Heart left ventricle (tissue), 16 donors: ENCODE results near the gene NUF2. TPM values are rescaled to one million over a fixed set of nuclear protein-coding genes. Genes with fewer than 3 reads are reported as not detected.
"Not testable (repeated sequence)": the region's sequence is repeated elsewhere in the genome, so short reads cannot be mapped to it uniquely, and the experiment has no call there.

Experiments used
- ATAC-seq, 4 donors: fragments of 200-7000 bp; cut with Tn5 transposase; one replicate each; pipeline ENCODE4 v1.9.1; 2020 to 2022; ENCODE audit warnings: moderate library complexity in 4 of 4, mild to moderate bottlenecking in 3 of 4, moderate number of reproducible peaks in 1 of 4
- DNase-seq, 5 donors: peaks; one replicate each; pipeline ENCODE4 v3.0.0-alpha.2; 2020
- H3K27ac ChIP-seq, 12 donors: fragments of 200-600 bp; sonication (generic) in 4 of 12; one replicate each; pipeline versions ENCODE4 v1.5.0 to v1.8.0; 2016 to 2022; ENCODE audit warnings: mild to moderate bottlenecking in 2 of 12
- H3K27me3 ChIP-seq, 9 donors: fragments of 200-600 bp; sonication (generic) in 2 of 9; one replicate each; pipeline versions ENCODE4 v1.5.1 to v1.8.0; 2016 to 2022; ENCODE audit warnings: mild to moderate bottlenecking in 3 of 9
- H3K36me3 ChIP-seq, 9 donors: fragments of 200-600 bp; sonication (generic) in 2 of 9; one replicate each; pipeline versions ENCODE4 v1.5.0 to v1.8.0; 2018 to 2022; ENCODE audit warnings: mild to moderate bottlenecking in 2 of 9
- H3K4me1 ChIP-seq, 12 donors: fragments of 200-600 bp; sonication (generic) in 4 of 12; one replicate each; pipeline versions ENCODE4 v1.5.0 to v1.8.0; 2016 to 2022; ENCODE audit warnings: mild to moderate bottlenecking in 3 of 12
- H3K4me3 ChIP-seq, 12 donors: fragments of 200-600 bp; sonication (generic) in 4 of 12; one replicate each; pipeline versions ENCODE4 v1.5.0 to v1.8.0; 2017 to 2022; ENCODE audit warnings: mild to moderate bottlenecking in 9 of 12, moderate library complexity in 4 of 12
- H3K9me3 ChIP-seq, 12 donors: fragments of 200-600 bp; sonication (generic) in 4 of 12; one replicate each; pipeline versions ENCODE4 v1.5.0 to v1.8.0; 2016 to 2022; ENCODE audit warnings: mild to moderate bottlenecking in 1 of 12
- POLR2A ChIP-seq, 2 donors: fragments of 450-650 bp; IDR thresholded peaks; one replicate each; pipeline ENCODE4 v1.6.1; 2017; ENCODE audit warnings: antibody characterized with exemption in 2 of 2, mild to moderate bottlenecking in 2 of 2, moderate library complexity in 2 of 2
- whole genome bisulfite sequencing, 4 donors: extraction: QIAGEN DNeasy Blood & Tissue Kit in 2 of 4; methylation state at CpG; one replicate each; pipeline versions ENCODE4 v1.1.5 to v1.1.7; 2013 to 2018; 5-methylcytosine and 5-hydroxymethylcytosine counted together
- intact Hi-C, 10 donors: fragments of 100-400 bp; cut with DNase I; formaldehyde crosslinking; loops; one replicate each; pipeline versions ENCODE4 v1.11.1 to v1.14.2; 2022
- polyA plus RNA-seq, 2 donors: library from polyadenylated mRNA; stranded (reverse); fragments of 200-250 nt; gene quantifications; one replicate each; pipeline ENCODE4 v1.2.3, GENCODE V29; 2013
- total RNA-seq, 9 donors: library from RNA; depleted of rRNA in 2 of 9; stranded (reverse); fragments of >200 nt in 2 of 9; fragmentation: NEBNext Ultra II Directional in 3 of 9; extraction: Animal tissue kit (Norgen Biotek cat#: 25700) in 3 of 9; gene quantifications; one replicate each; pipeline versions ENCODE4 v1.1.0 to v1.2.4, GENCODE V29; 2016 to 2023
- TF ChIP-seq, protein P1 (sequence below), 12 donors: fragments of 200-600 bp; sonication (generic) in 4 of 12; IDR thresholded peaks; one replicate each; pipeline versions ENCODE4 v1.5.0 to v1.8.0; 2018 to 2022; ENCODE audit warnings: antibody characterized with exemption in 12 of 12, mild to moderate bottlenecking in 5 of 12
- donor health status: ischemic (EF 13 %, LVEDD 7.1; RV severe dilation, severe dysfunction).
- donor health status: healthy with polysubstance abuse.
- donor health status: DM: no; HTN: yes; CAD: no.
- donor health status: DM: no; HTN: no; CAD: no.
- donor health status: ischemic (EF 25% LVEDD 6.9; RV normal size, moderate dysfunction).
- donor health status: ischemic (EF 25% LVEDD 5.7; RV mildly dilated, moderate dysfunction).
- donor health status: healthy.
- donor health status: DM: yes; HTN: yes; CAD: no.
- donor health status: ischemic (EF 35%, LVEDD 5.7; RV mildly dilated, moderate dysfunction).
- donor health status: nonischemic (EF 11% LVEDD 7.7; RV severe dilation, severe dysfunction).
- donor health status: DM: yes; HTN: yes; CAD: no.
- donor health status: PGD.
- donor health status: ischemic (EF 29% LVEDD 5.4; RV normal size, mild dysfunction).
- donor health status: nonischemic (EF 23%, LVEDD 6.1; RV moderate dilation, normal function).

Gene NUF2
- total and polyA plus RNA-seq, 11 donors, result 0.18 to 3.2 (median 0.48) TPM; not detected in 3

DNA sequence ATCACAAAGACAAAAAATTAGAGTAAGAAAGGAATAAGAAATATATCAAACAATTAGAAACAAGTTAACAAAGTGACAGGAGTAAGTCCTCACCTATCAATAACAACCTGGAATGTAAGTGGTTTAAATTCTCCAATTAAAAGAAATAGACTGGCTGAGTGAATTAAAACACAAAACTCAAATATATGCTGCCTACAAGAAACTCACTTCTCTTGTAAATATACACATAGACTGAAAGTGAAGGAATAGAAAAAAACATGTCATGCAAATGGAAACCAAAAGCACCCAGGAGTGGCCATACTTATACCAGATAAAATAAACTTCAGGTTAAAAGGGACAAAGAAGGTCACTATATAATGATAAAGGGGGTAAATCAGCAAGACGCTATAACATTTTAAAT is 43.2 kb upstream of the NUF2 start:
- Histone ChIP-seq H3K27ac (no peak overlapping the region), H3K9me3 (peaks cover 0 to 46% (median 11%) of the 10 kb centered on the region in 12 donors), H3K4me1 (no peaks in the 10 kb centered on the region), H3K36me3 (no peaks in the 10 kb centered on the region), H3K4me3 (no peak overlapping the region), H3K27me3 (no peaks in the 10 kb centered on the region)
- WGBS, 4 donors, result 88 to 100% (median 95%) methylated on average over 1 of the region's 1 CpG
- TF ChIP-seq, protein P1, sequence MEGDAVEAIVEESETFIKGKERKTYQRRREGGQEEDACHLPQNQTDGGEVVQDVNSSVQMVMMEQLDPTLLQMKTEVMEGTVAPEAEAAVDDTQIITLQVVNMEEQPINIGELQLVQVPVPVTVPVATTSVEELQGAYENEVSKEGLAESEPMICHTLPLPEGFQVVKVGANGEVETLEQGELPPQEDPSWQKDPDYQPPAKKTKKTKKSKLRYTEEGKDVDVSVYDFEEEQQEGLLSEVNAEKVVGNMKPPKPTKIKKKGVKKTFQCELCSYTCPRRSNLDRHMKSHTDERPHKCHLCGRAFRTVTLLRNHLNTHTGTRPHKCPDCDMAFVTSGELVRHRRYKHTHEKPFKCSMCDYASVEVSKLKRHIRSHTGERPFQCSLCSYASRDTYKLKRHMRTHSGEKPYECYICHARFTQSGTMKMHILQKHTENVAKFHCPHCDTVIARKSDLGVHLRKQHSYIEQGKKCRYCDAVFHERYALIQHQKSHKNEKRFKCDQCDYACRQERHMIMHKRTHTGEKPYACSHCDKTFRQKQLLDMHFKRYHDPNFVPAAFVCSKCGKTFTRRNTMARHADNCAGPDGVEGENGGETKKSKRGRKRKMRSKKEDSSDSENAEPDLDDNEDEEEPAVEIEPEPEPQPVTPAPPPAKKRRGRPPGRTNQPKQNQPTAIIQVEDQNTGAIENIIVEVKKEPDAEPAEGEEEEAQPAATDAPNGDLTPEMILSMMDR (IDR thresholded peaks at IDR 0.05), result no peak
- no peak for TF ChIP-seq POLR2A (IDR thresholded peaks at IDR 0.05)
- DNase-seq (no peak), ATAC-seq (no peak)
- intact Hi-C loops, result no loop called here

DNA sequence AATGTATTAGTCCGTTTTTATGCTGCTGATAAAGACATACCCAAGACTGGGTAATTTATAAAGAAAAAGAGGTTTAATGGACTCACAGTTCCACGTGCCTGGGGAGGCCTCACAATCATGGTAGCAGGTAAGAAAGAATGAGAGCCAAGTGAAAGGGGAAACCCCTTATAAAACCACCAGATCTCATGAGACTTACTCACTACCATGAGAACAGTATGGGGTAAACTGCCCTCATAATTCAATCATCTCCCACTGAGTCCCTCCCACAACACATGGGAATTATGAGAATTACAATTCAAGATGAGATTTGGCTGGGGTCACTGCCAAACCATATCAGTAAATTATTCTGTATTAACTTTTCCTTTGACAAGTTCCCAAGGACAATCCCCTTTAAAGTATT is 36.9 kb upstream of the NUF2 start:
- H3K9me3 ChIP-seq, result peaks cover 0 to 17% (median 0%) of the 10 kb centered on the region in 12 donors
- intact Hi-C loops, result loop anchor here in 1 of 10 donors (10.0 kb wide), 1 partner anchor 60 kb away; no protein-coding TSS in a partner anchor
- not testable (repeated sequence) for H3K27ac ChIP-seq, DNase-seq, H3K27me3 ChIP-seq, ATAC-seq, H3K36me3 ChIP-seq, H3K4me3 ChIP-seq, H3K4me1 ChIP-seq
- WGBS, 4 donors, result 73 to 77% (median 75%) methylated on average over 2 of the region's 2 CpGs

DNA sequence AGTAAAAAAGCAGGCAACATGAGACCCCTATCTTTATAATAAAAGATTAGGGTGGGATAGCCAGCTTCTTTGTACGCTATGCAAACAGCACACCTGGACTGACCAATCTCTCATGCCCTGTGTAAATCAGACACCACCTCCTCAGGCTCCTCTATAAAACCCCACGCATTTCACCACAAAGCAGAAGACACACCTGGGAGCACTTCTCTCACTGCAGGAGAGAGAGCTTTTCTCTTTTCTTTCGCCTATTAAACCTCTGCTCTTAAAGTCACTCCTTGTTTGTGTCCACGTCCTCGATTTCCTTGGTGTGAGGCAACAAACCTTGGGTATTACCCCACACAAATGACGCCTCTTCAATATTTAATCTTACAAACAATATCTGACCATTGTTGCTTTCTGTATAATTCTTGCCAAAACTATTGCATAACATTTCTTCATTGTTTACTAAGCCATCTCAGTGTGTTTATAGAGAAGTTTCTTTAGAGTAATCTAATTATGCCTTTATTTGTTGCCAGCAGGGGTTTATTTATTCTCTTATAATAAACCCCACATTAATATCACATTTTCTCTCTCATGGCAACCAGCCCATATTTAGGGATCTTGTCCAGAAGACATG is 31.6 kb upstream of the NUF2 start:
- DNase-seq (no peak), ATAC-seq (no peak)
- H3K27ac ChIP-seq, result no peak overlapping the region
- H3K4me1 ChIP-seq, result no peaks in the 10 kb centered on the region
- 91 to 93% (median 92%) methylated on average over 6 of the region's 6 CpGs for WGBS, 4 donors
- TF ChIP-seq POLR2A (IDR thresholded peaks at IDR 0.05), result no peak
- TF ChIP-seq, protein P1 (IDR thresholded peaks at IDR 0.05), result no peak
- no peak overlapping the region for H3K4me3 ChIP-seq
- intact Hi-C loops, result loop anchor here in 1 of 10 donors (10.0 kb wide), 1 partner anchor 105 kb away; no protein-coding TSS in a partner anchor
- no peaks in the 10 kb centered on the region for H3K27me3 ChIP-seq
- no peaks in the 10 kb centered on the region for H3K36me3 ChIP-seq
- H3K9me3 ChIP-seq, result peaks cover 0 to 5% (median 0%) of the 10 kb centered on the region in 12 donors

DNA sequence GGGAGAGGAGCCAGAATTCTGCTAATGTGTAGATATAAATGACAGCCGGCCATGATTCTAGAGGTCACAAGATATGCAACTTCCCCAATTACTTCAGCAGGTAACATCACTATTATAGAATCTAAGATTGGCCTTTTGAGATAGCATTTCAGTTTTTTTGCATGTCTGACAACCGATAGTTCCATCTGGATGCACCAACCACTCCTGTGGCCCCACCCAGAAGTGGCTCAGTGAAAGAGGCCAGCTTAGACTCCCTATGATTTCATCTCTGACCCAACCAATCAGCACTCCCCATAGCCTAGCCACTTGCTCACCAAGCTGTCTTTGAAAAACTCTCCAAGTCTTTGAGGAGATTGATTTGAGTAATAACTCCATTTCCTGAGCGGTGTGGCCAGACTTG is 30.3 kb upstream of the NUF2 start:
- ATAC-seq (no peak), DNase-seq (no peak)
- H3K36me3 ChIP-seq, result no peaks in the 10 kb centered on the region
- no peak overlapping the region for H3K4me3 ChIP-seq
- no peak for TF ChIP-seq POLR2A (IDR thresholded peaks at IDR 0.05)
- TF ChIP-seq, protein P1 (IDR thresholded peaks at IDR 0.05), result no peak
- no peaks in the 10 kb centered on the region for H3K27me3 ChIP-seq
- H3K27ac ChIP-seq, result no peak overlapping the region
- no peaks in the 10 kb centered on the region for H3K4me1 ChIP-seq
- intact Hi-C loops, result loop anchor here in 1 of 10 donors (10.0 kb wide), 1 partner anchor 107 kb away; no protein-coding TSS in a partner anchor
- H3K9me3 ChIP-seq, result peaks cover 0 to 5% (median 0%) of the 10 kb centered on the region in 12 donors
- WGBS, 4 donors, result 92 to 95% (median 93%) methylated on average over 3 of the region's 3 CpGs

DNA sequence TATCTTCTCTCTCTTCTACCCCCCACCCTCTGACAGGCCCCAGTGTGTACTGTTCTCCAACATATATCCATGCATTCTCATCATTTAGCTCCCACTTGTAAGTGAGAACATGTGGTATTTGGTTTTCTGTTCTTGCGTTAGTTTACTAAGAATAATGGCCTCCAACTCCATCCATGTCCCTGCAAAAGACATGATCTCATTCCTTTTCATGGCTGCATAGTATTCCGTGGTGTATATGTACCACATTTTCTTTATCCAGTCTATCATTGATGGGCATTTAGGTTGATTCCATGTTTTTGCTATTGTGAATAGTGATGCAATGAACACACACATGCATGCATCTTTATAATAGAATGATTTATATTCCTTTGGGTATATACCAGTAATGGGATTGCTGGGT is 29.6 kb upstream of the NUF2 start:
- not testable (repeated sequence) for H3K4me3 ChIP-seq, H3K27me3 ChIP-seq, ATAC-seq, H3K36me3 ChIP-seq, H3K27ac ChIP-seq, DNase-seq, H3K9me3 ChIP-seq, H3K4me1 ChIP-seq
- WGBS, 4 donors, result 98 to 100% (median 99%) methylated on average over 2 of the region's 2 CpGs
- intact Hi-C loops, result loop anchor here in 1 of 10 donors (10.0 kb wide), 1 partner anchor 107 kb away; no protein-coding TSS in a partner anchor

DNA sequence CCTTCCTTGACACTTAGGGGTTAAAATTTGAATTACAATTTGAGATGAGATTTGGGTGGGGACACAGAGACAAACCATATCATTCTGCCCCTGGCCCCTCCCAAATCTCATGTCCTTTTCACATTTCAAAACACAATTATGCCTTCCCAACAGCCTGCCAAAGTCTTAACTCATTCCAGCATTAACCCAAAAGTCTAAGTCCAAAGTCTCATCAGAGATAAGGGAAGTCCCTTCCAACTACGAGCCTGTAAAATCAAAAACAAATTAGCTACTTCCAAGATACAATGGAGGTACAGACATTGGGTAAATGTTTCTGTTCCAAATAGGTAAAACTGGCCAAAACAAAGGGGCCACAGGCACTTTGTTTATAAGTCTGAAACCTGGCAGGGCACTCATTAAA is 28.3 kb upstream of the NUF2 start:
- intact Hi-C loops, result loop anchor here in 1 of 10 donors (10.0 kb wide), 1 partner anchor 109 kb away; no protein-coding TSS in a partner anchor
- not testable (repeated sequence) for DNase-seq, H3K36me3 ChIP-seq, H3K9me3 ChIP-seq, H3K4me1 ChIP-seq, H3K4me3 ChIP-seq, H3K27me3 ChIP-seq, H3K27ac ChIP-seq, ATAC-seq
- 83 to 85% (median 84%) methylated on average over 1 of the region's 1 CpG for WGBS, 4 donors
